Activated CD8-positive, alpha-beta T cell treated with anti-CD3 and anti-CD28 coated beads for 36 hours (primary cell): Measurements from ENCODE around the gene TFAP2B. TPM values are rescaled to one million over a fixed set of nuclear protein-coding genes. Genes with fewer than 3 reads are reported as not detected.

ENCODE experiments used
- ATAC-seq: fragments of 200-7000 bp; cut with Tn5 transposase; one replicate; pipeline ENCODE4 v1.10.0; 2021; ENCODE audit warnings: mild to moderate bottlenecking, moderate library complexity
- CTCF ChIA-PET: fragments of 350-600 bp; sonication (Branson Sonifier 250); formaldehyde crosslinking; loops from one replicate; lab custom pipeline; 2021; ENCODE audit warnings: antibody characterized with exemption; lab: Charles Lee
- POLR2A ChIA-PET: fragments of 350-600 bp; sonication (Branson Sonifier 250); formaldehyde crosslinking; loops from one replicate; lab custom pipeline; 2021; ENCODE audit warnings: antibody characterized with exemption; lab: Charles Lee
- DNase-seq: peaks from one replicate; pipeline ENCODE4 v3.0.0-alpha.2; 2020
- H3K27ac Mint-ChIP-seq: one replicate; pipeline ENCODE4 v1.8.0; 2021; ENCODE audit warnings: mild to moderate bottlenecking, mixed read lengths
- H3K27me3 Mint-ChIP-seq: one replicate; pipeline ENCODE4 v1.8.0; 2021; ENCODE audit warnings: mixed read lengths
- H3K36me3 Mint-ChIP-seq: one replicate; pipeline ENCODE4 v1.8.0; 2021; ENCODE audit warnings: low read depth, mixed read lengths
- H3K4me1 Mint-ChIP-seq: one replicate; pipeline ENCODE4 v1.8.0; 2021; ENCODE audit warnings: low read depth, mixed read lengths
- H3K4me3 Mint-ChIP-seq: one replicate; pipeline ENCODE4 v1.8.0; 2021; ENCODE audit warnings: mild to moderate bottlenecking, moderate library complexity, mixed read lengths
- H3K9me3 Mint-ChIP-seq: one replicate; pipeline ENCODE4 v1.8.0; 2021; ENCODE audit warnings: mixed read lengths
- intact Hi-C: fragments of 100-400 bp; cut with micrococcal nuclease; formaldehyde crosslinking; loops from one replicate; pipeline ENCODE4 v1.10.0; 2022
- total RNA-seq, 2 experiments: library from RNA; stranded (reverse); gene quantifications; one replicate each; pipeline ENCODE4 v1.2.3, GENCODE V29; 2021
- TF ChIP-seq, protein P1 (sequence below): fragments of 200-600 bp; IDR thresholded peaks from one replicate; pipeline ENCODE4 v1.8.0; 2022; ENCODE audit warnings: antibody characterized with exemption, mild to moderate bottlenecking

TFAP2B gene
- total RNA-seq, 2 experiments from 2014 or later = not detected

DNA sequence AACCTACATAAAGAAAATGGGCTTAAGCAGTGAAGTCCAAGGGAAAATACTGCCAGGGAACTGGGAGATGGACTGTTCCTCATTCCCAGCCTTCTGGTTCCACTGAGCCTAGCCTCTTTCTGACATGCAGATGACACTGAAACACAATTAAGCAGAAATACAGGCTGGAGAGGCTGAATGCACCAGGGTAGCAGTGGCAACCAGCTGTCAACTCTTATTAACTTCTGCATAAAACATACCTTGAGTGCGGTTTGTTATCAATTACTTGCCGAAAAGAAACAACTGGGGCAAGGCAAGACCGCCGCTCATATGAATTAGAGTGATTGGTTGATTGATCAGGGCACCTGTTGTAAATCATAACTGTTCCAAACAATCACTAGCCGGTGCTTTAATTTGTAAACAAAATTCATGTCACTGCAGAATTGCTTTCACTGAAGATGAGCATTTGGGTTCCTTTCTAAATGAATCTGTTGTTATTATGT lies 16.3 kb downstream of the TFAP2B start:
- Mint-ChIP-seq H3K27me3 (peaks cover 53% of the 10 kb centered on the region), H3K27ac (no peak overlapping the region), H3K4me1 (peaks cover 2% of the 10 kb centered on the region), H3K9me3 (no peaks in the 10 kb centered on the region), H3K36me3 (no peaks in the 10 kb centered on the region), H3K4me3 (no peak overlapping the region)
- intact Hi-C loops = no loop called here
- no peak for DNase-seq
- ChIA-PET CTCF (interaction anchor here (1.4 kb wide), 1 partner anchor 9 kb away, joined by 3 read pairs; no protein-coding TSS in a partner anchor), POLR2A (no interaction called here)
- TF ChIP-seq, protein P1, sequence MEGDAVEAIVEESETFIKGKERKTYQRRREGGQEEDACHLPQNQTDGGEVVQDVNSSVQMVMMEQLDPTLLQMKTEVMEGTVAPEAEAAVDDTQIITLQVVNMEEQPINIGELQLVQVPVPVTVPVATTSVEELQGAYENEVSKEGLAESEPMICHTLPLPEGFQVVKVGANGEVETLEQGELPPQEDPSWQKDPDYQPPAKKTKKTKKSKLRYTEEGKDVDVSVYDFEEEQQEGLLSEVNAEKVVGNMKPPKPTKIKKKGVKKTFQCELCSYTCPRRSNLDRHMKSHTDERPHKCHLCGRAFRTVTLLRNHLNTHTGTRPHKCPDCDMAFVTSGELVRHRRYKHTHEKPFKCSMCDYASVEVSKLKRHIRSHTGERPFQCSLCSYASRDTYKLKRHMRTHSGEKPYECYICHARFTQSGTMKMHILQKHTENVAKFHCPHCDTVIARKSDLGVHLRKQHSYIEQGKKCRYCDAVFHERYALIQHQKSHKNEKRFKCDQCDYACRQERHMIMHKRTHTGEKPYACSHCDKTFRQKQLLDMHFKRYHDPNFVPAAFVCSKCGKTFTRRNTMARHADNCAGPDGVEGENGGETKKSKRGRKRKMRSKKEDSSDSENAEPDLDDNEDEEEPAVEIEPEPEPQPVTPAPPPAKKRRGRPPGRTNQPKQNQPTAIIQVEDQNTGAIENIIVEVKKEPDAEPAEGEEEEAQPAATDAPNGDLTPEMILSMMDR = no peak
- ATAC-seq = no peak

GRCh38 chr6:50836231-50836630 lies 17.6 kb downstream of the TFAP2B start:
- POLR2A ChIA-PET = no interaction called here
- H3K9me3 Mint-ChIP-seq = no peaks in the 10 kb centered on the region
- CTCF ChIA-PET = interaction anchor here (1.4 kb wide), 1 partner anchor 8 kb away, joined by 3 read pairs; no protein-coding TSS in a partner anchor
- TF ChIP-seq, protein P1 = no peak
- H3K4me1 Mint-ChIP-seq = peaks cover 2% of the 10 kb centered on the region
- H3K36me3 Mint-ChIP-seq = no peaks in the 10 kb centered on the region
- H3K27me3 Mint-ChIP-seq = peaks cover 57% of the 10 kb centered on the region
- ATAC-seq = no peak
- H3K4me3 Mint-ChIP-seq = no peak overlapping the region
- no peak overlapping the region for H3K27ac Mint-ChIP-seq
- no peak for DNase-seq
- intact Hi-C loops = no loop called here

DNA sequence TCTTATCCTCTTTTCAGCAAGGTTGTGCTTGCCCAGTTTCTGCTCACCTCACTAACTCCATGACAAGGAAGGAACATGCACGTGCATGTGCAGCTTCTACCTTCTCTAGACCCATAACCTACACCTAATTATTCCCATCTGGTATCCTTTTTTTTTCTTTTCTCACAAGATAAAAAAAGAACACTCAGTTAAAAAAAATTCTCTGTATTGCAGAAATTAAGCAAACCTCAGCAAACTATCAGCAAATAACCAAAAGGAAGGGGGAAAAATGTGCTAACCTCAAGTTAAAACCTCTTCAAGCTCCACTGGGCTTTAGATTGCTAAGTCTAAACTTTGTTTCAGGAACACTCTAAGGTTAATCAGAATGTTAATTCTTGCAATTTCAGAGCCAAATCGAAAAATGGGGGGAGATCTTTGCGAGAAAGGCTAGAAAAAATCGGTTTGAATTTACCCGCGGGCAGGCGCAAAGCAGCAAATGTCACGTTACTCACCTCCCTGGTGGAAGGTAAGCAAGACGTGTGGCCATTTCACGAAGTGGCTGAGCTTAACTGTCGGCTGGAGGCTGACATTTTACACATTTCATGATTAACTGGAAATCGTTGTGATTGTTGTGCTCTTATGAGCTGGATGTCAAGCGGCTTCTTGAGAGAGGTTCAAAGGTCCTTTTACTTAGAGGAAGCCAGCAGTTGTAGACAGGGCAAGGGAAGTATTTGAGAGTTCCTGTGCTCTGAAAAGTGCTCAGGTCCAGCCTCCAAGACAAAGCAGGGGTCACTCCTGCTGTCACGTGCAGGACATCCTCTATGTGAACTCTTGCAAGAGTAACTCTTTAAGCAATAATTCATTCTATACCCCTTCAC lies 19.1 kb downstream of the TFAP2B start:
- ChIA-PET CTCF (no interaction called here), POLR2A (no interaction called here)
- Mint-ChIP-seq H3K4me1 (peaks cover 2% of the 10 kb centered on the region), H3K27ac (no peak overlapping the region), H3K9me3 (no peaks in the 10 kb centered on the region), H3K36me3 (no peaks in the 10 kb centered on the region), H3K27me3 (peaks cover 65% of the 10 kb centered on the region), H3K4me3 (no peak overlapping the region)
- ATAC-seq = no peak
- intact Hi-C loops = no loop called here
- TF ChIP-seq, protein P1 = no peak
- no peak for DNase-seq

DNA sequence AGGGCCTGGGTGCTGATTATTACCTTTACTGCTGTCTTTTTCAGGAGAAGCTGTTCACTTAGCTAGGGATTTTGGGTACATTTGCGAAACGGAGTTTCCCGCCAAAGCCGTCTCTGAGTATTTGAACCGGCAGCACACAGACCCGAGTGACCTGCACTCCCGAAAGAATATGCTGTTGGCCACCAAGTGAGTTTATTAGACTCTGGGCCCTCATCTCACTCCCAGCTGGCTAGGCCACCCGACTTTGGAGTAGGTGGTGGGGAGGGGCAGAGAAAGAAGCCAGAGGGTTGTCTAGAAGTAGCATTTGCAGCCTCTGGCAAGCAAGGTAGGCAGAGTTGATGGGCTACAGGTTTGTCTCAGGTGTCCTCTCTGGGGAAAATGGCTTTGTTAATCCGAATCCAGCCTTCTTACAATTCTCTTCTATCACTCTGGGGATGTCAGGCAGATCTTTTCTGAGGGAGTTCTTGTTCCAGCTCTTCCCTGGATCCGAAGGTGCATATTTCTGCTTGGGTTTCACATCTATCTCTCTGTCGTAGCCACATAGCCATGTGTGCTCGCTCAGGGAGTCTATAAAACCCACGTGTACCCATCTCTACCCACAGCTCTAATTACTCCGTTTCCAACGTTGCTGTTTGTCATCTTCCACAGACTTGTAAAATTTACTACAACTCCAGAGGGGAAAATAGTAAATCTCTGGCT lies 21.6 kb downstream of the TFAP2B start:
- no peak overlapping the region for H3K4me3 Mint-ChIP-seq
- TF ChIP-seq, protein P1 = no peak
- DNase-seq (no peak), ATAC-seq (no peak)
- H3K9me3 Mint-ChIP-seq = no peaks in the 10 kb centered on the region
- H3K36me3 Mint-ChIP-seq = no peaks in the 10 kb centered on the region
- H3K4me1 Mint-ChIP-seq = peaks cover 2% of the 10 kb centered on the region
- POLR2A ChIA-PET = no interaction called here
- CTCF ChIA-PET = interaction anchor here (1.1 to 1.3 kb wide), 2 partner anchors 9 to 24 kb away, joined by 3 to 4 read pairs; no protein-coding TSS in a partner anchor
- H3K27ac Mint-ChIP-seq = no peak overlapping the region
- H3K27me3 Mint-ChIP-seq = peaks cover 74% of the 10 kb centered on the region
- intact Hi-C loops = loop anchor here (10.0 kb wide), 1 partner anchor 125 kb away; the partner anchor contains the start of gene TFAP2D
